Measurements from ENCODE around the gene KIAA1671. TPM values are rescaled to one million over a fixed set of nuclear protein-coding genes. Genes with fewer than 3 reads are reported as not detected.

Gene KIAA1671
- total and polyA plus RNA-seq, 2 of the 4 experiments (the other 2 are of a cell fraction): 0.02 TPM; not detected in 1

DNA sequence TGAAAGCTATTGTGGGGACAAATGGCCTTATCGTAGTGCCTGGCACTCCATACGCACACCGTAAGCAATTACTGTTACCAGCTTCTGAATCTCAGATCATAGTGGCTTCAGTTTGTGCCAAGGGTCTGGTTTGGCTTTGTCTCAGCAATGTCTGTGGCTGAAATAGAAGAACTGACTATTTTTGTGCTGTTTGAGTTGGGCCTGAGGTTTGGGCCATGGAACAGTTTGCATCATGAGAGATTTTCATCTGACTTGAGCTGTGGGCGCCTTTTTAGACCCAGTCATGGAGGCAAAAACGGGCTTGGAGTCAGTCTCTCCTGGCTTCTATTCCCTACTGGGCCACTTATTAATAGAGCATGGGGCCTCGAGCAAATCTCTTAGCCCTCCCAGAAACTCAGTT is 126.1 kb downstream of the KIAA1671 start:
- Histone ChIP-seq H3K4ac (ENCODE audit: low read depth, low read length) (no peak overlapping the region), H4K5ac (ENCODE audit: low read depth, low read length) (no peak overlapping the region), H3K23ac (ENCODE audit: low read depth, low read length) (no peak overlapping the region), H4K20me1 (ENCODE audit: insufficient read depth, low read length) (no peaks in the 10 kb centered on the region), H3K9me3 (ENCODE audit: control insufficient read depth, insufficient read depth, low read length) (no peaks in the 10 kb centered on the region), H4K91ac (ENCODE audit: insufficient read depth, low read depth, low read length) (no peak overlapping the region), H3K9ac (ENCODE audit: low read depth, low read length) (no peak overlapping the region), H2BK15ac (ENCODE audit: low read depth, low read length) (no peak overlapping the region), H3K4me3 (ENCODE audit: insufficient read depth, low read depth, low read length) (no peak overlapping the region), H2BK20ac (ENCODE audit: low read depth, low read length) (no peak overlapping the region), H2AK9ac (replicated peaks; ENCODE audit: low read depth, low read length, poor library complexity) (no peak overlapping the region), H3K4me1 (ENCODE audit: control insufficient read depth, insufficient read depth, low read length) (no peaks in the 10 kb centered on the region), H2BK120ac (ENCODE audit: low read depth, low read length) (no peak overlapping the region), H2BK5ac (ENCODE audit: low read depth, low read length, poor library complexity, severe bottlenecking) (no peak overlapping the region), H3K79me1 (ENCODE audit: low read depth in 1 of 2, low read length in 2 of 2) (no peaks in the 10 kb centered on the region), H2AK5ac (ENCODE audit: low read depth, low read length) (no peak overlapping the region), H3K27ac (ENCODE audit: insufficient read depth, low read length) (no peak overlapping the region), H3K9me1 (ENCODE audit: insufficient read depth, low read length) (no peaks in the 10 kb centered on the region), H3K14ac (replicated peaks; ENCODE audit: low read depth, low read length) (no peak overlapping the region), H4K8ac (ENCODE audit: low read depth in 2 of 2, low read length in 2 of 2) (no peak overlapping the region), H3K56ac (ENCODE audit: extremely low read depth, insufficient read depth, low read length) (no peak overlapping the region), H3K27me3 (ENCODE audit: control insufficient read depth, insufficient read depth, low read length) (no peaks in the 10 kb centered on the region; the same call in 1 of the 2 replicates), H2AFZ (replicated peaks; ENCODE audit: low read length, poor library complexity) (no peak overlapping the region), H3K4me2 (ENCODE audit: low read depth, low read length) (no peak overlapping the region), H3K18ac (ENCODE audit: low read depth, low read length) (no peak overlapping the region), H3K36me3 (ENCODE audit: control insufficient read depth, insufficient read depth, low read length) (no peaks in the 10 kb centered on the region)
- 53% methylated on average over 2 of the region's 6 CpGs; no CpG with 5 or more reads in 1 of the 2 experiments for WGBS, 2 experiments (ENCODE audit: extremely low coverage in 2 of 2, insufficient read length in 1 of 2)
- no peak for ATAC-seq (ENCODE audit: low read depth)
- DNase-seq: no peak
- dilution Hi-C loops (cut with HindIII; ENCODE audit: low sequenced_read_pairs, unreplicated experiment): no loop called here
- ChIA-PET CTCF (no interaction called here), POLR2A (ENCODE audit: unreplicated experiment) (no interaction called here)
- TF ChIP-seq RAD21 (IDR thresholded peaks at IDR 0.05; ENCODE audit: low read length): no peak
- TF ChIP-seq, protein P1, sequence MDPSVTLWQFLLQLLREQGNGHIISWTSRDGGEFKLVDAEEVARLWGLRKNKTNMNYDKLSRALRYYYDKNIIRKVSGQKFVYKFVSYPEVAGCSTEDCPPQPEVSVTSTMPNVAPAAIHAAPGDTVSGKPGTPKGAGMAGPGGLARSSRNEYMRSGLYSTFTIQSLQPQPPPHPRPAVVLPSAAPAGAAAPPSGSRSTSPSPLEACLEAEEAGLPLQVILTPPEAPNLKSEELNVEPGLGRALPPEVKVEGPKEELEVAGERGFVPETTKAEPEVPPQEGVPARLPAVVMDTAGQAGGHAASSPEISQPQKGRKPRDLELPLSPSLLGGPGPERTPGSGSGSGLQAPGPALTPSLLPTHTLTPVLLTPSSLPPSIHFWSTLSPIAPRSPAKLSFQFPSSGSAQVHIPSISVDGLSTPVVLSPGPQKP (IDR thresholded peaks at IDR 0.05; ENCODE audit: borderline replicate concordance, low read depth, low read length): no peak
- TF ChIP-seq SMC3 (IDR thresholded peaks at IDR 0.05; ENCODE audit: low read depth, low read length): no peak
- TF ChIP-seq NFE2L2 (IDR thresholded peaks at IDR 0.05; ENCODE audit: low read depth, low read length): no peak
- TF ChIP-seq FOS (IDR thresholded peaks at IDR 0.05; ENCODE audit: low read depth, low read length): no peak
- no peak for TF ChIP-seq CEBPB (IDR thresholded peaks at IDR 0.05; ENCODE audit: low read depth, low read length)
- TF ChIP-seq CHD1 (IDR thresholded peaks at IDR 0.05; ENCODE audit: low read depth, low read length): no peak
- TF ChIP-seq POLR2A (IDR thresholded peaks at IDR 0.05; ENCODE audit: low read depth, low read length): no peak
- no peak for TF ChIP-seq RCOR1 (IDR thresholded peaks at IDR 0.05; ENCODE audit: insufficient replicate concordance, low read length)
- intact Hi-C loops (cut with micrococcal nuclease): no loop called here
- in situ Hi-C loops (cut with MboI; ENCODE audit: low sequenced_read_pairs): no loop called here
- no TSS peak for BruUV-seq (replicated peaks)
